Measurements from ENCODE around the gene ROBO4. TPM values are rescaled to one million over a fixed set of nuclear protein-coding genes. Genes with fewer than 3 reads are reported as not detected.
A peak's percentile ranks its signal among the peaks of the same experiment; 100 is the strongest.

Gene ROBO4
- polyA plus RNA-seq, 2 of the 4 experiments (the other 2 are of a cell fraction), result not detected

GRCh38 chr11:124875401-124875800, 22.3 kb downstream of the ROBO4 start:
- ChIA-PET POLR2A (interaction anchor here (1.2 to 1.8 kb wide), 7 partner anchors 12 to 249 kb away, joined by 3 to 35 read pairs (median 5); partner anchors contain the start of genes CCDC15, MSANTD2 and ROBO4), CTCF (interaction anchor here (1.2 to 5.5 kb wide), 21 partner anchors 9 to 138 kb away, joined by 3 to 38 read pairs (median 4); partner anchors contain the start of genes CCDC15 and ROBO3)
- Histone ChIP-seq H3K4me2 (peak overlapping the region; percentile 97), H3K27ac (peak overlapping the region; percentile 92 to 94), H3K9me3 (no peaks in the 10 kb centered on the region), H3K4me3 (peak overlapping the region; percentile 61), H3K4me1 (peaks cover 6% of the 10 kb centered on the region; the same call in 1 of the 3 replicates)
- DNase-seq (ENCODE audit: low read depth in 1 of 2, low spot score in 1 of 2) (no peak), ATAC-seq (no peak; a peak in 1 of 6 replicates), FAIRE-seq (no peak)
- TF ChIP-seq FOSB (CRISPR knock-in tag; IDR thresholded peaks at IDR 0.05) (no peak), MYC (IDR thresholded peaks at IDR 0.05; ENCODE audit: borderline replicate concordance, low read length) (no peak), MAX (IDR thresholded peaks at IDR 0.05) (no peak), ZC3H11A (IDR thresholded peaks at IDR 0.05) (no peak), HOXB13 (CRISPR knock-in tag; IDR thresholded peaks at IDR 0.05; ENCODE audit: low read depth) (no peak), HEYL (CRISPR knock-in tag; IDR thresholded peaks at IDR 0.05) (no peak), ESRRA (IDR thresholded peaks at IDR 0.05; ENCODE audit: borderline replicate concordance, low read length) (no peak), ZFP36 (IDR thresholded peaks at IDR 0.05; ENCODE audit: borderline replicate concordance, partially characterized antibody) (no peak), NPAS2 (CRISPR knock-in tag; IDR thresholded peaks at IDR 0.05; ENCODE audit: borderline replicate concordance) (no peak), EHMT2 (IDR thresholded peaks at IDR 0.05; ENCODE audit: low read depth) (no peak)
- TF ChIP-seq, protein P1, sequence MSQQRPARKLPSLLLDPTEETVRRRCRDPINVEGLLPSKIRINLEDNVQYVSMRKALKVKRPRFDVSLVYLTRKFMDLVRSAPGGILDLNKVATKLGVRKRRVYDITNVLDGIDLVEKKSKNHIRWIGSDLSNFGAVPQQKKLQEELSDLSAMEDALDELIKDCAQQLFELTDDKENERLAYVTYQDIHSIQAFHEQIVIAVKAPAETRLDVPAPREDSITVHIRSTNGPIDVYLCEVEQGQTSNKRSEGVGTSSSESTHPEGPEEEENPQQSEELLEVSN (IDR thresholded peaks at IDR 0.05; ENCODE audit: borderline replicate concordance, low read depth), result no peak
- TF ChIP-seq, protein P2, sequence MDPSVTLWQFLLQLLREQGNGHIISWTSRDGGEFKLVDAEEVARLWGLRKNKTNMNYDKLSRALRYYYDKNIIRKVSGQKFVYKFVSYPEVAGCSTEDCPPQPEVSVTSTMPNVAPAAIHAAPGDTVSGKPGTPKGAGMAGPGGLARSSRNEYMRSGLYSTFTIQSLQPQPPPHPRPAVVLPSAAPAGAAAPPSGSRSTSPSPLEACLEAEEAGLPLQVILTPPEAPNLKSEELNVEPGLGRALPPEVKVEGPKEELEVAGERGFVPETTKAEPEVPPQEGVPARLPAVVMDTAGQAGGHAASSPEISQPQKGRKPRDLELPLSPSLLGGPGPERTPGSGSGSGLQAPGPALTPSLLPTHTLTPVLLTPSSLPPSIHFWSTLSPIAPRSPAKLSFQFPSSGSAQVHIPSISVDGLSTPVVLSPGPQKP (IDR thresholded peaks at IDR 0.05; ENCODE audit: low read depth, low read length), result no peak
- WGBS (ENCODE audit: missing lambda C conversion rate), result 92% methylated on average over 2 of the region's 3 CpGs

- DNase-seq (ENCODE audit: low read depth in 1 of 2, low spot score in 1 of 2) (no peak), FAIRE-seq (no peak), ATAC-seq (no peak)
- CTCF ChIA-PET, result interaction anchor here (5.5 kb wide), 1 partner anchor 8 kb away, joined by 38 read pairs; the partner anchor contains the start of gene ROBO3
- Histone ChIP-seq H3K4me3 (no peak overlapping the region), H3K4me2 (no peak overlapping the region), H3K9me3 (no peaks in the 10 kb centered on the region), H3K27ac (no peak overlapping the region), H3K4me1 (peaks cover 6% of the 10 kb centered on the region; the same call in 1 of the 3 replicates)
- no peak for TF ChIP-seq ZNF302 (CRISPR knock-in tag; IDR thresholded peaks at IDR 0.05)
- TF ChIP-seq KDM5A (IDR thresholded peaks at IDR 0.05), result no peak
- no peak for TF ChIP-seq HOXB5 (CRISPR knock-in tag; IDR thresholded peaks at IDR 0.05)
- TF ChIP-seq POLR2A (IDR thresholded peaks at IDR 0.05; ENCODE audit: low read length), result no peak
- TF ChIP-seq HEYL (CRISPR knock-in tag; IDR thresholded peaks at IDR 0.05), result no peak
- TF ChIP-seq, protein P3, sequence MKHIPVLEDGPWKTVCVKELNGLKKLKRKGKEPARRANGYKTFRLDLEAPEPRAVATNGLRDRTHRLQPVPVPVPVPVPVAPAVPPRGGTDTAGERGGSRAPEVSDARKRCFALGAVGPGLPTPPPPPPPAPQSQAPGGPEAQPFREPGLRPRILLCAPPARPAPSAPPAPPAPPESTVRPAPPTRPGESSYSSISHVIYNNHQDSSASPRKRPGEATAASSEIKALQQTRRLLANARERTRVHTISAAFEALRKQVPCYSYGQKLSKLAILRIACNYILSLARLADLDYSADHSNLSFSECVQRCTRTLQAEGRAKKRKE (CRISPR knock-in tag; IDR thresholded peaks at IDR 0.05; ENCODE audit: low read depth), result no peak
- TF ChIP-seq CHD2 (IDR thresholded peaks at IDR 0.05; ENCODE audit: low read length, partially characterized antibody), result no peak
- TF ChIP-seq HOXA7 (CRISPR knock-in tag; IDR thresholded peaks at IDR 0.05), result no peak
- TF ChIP-seq ZFP36 (IDR thresholded peaks at IDR 0.05; ENCODE audit: borderline replicate concordance, partially characterized antibody), result no peak
- TF ChIP-seq, protein P2 (IDR thresholded peaks at IDR 0.05; ENCODE audit: low read depth, low read length), result no peak
- no peak for TF ChIP-seq MYC (IDR thresholded peaks at IDR 0.05; ENCODE audit: borderline replicate concordance, low read length)
- no peak for TF ChIP-seq HMGXB4 (CRISPR knock-in tag; IDR thresholded peaks at IDR 0.05; ENCODE audit: borderline replicate concordance)
- TF ChIP-seq EHMT2 (IDR thresholded peaks at IDR 0.05; ENCODE audit: low read depth), result no peak
- 100% methylated on average over 1 of the region's 7 CpGs for WGBS (ENCODE audit: missing lambda C conversion rate)
- POLR2A ChIA-PET, result no interaction called here
Measured at GRCh38 chr11:124874571-124875255, 23.0 kb downstream of the ROBO4 start.
